ENCODE measurements around the gene SLC39A7.

SLC39A7 gene

GRCh38 chr6:33160728-33161344 lies 39.8 kb upstream of the SLC39A7 start:
- DNase-seq (ENCODE audit: low read depth in 2 of 2): peak; percentile 77 to 84

GRCh38 chr6:33161354-33162331 lies 39.0 kb upstream of the SLC39A7 start:
- peak overlapping the region; percentile 39 to 48 for H3K4me3 ChIP-seq (replicated peaks in 1 of 2; ENCODE audit: low read depth in 2 of 2, low read length in 2 of 2)
- peak; percentile 96 for TF ChIP-seq CTCF (IDR thresholded peaks at IDR 0.05; ENCODE audit: low read depth, low read length)
- DNase-seq (ENCODE audit: low read depth in 2 of 2): peak; percentile 66

More at GRCh38 chr6:33160728-33161344, 39.8 kb upstream of the SLC39A7 start:
- H3K4me3 ChIP-seq (replicated peaks in 1 of 2; ENCODE audit: low read depth in 2 of 2, low read length in 2 of 2): no peak overlapping the region
- no peak for TF ChIP-seq CTCF (IDR thresholded peaks at IDR 0.05; ENCODE audit: low read depth, low read length)

GRCh38 chr6:33163540-33163939 lies 37.1 kb upstream of the SLC39A7 start:
- DNase-seq (ENCODE audit: low read depth in 2 of 2): no peak
- no peak for TF ChIP-seq CTCF (IDR thresholded peaks at IDR 0.05; ENCODE audit: low read depth, low read length)
- no peak overlapping the region for H3K4me3 ChIP-seq (replicated peaks in 1 of 2; ENCODE audit: low read depth in 2 of 2, low read length in 2 of 2)

GRCh38 chr6:33164176-33164575 lies 36.5 kb upstream of the SLC39A7 start:
- TF ChIP-seq CTCF (IDR thresholded peaks at IDR 0.05; ENCODE audit: low read depth, low read length): no peak
- no peak for DNase-seq (ENCODE audit: low read depth in 2 of 2)
- H3K4me3 ChIP-seq (replicated peaks in 1 of 2; ENCODE audit: low read depth in 2 of 2, low read length in 2 of 2): no peak overlapping the region

GRCh38 chr6:33164665-33165373 lies 35.8 kb upstream of the SLC39A7 start:
- no peak for DNase-seq (ENCODE audit: low read depth in 2 of 2)
- no peak for TF ChIP-seq CTCF (IDR thresholded peaks at IDR 0.05; ENCODE audit: low read depth, low read length)
- no peak overlapping the region for H3K4me3 ChIP-seq (replicated peaks in 1 of 2; ENCODE audit: low read depth in 2 of 2, low read length in 2 of 2)

GRCh38 chr6:33165581-33166258 lies 34.9 kb upstream of the SLC39A7 start:
- H3K4me3 ChIP-seq (replicated peaks in 1 of 2; ENCODE audit: low read depth in 2 of 2, low read length in 2 of 2): no peak overlapping the region
- no peak for DNase-seq (ENCODE audit: low read depth in 2 of 2)
- TF ChIP-seq CTCF (IDR thresholded peaks at IDR 0.05; ENCODE audit: low read depth, low read length): no peak
